Parathyroid adenoma (tissue), 2 donors: Measurements from ENCODE around the gene STK11.

Experiments
- H2AFZ ChIP-seq: fragments of 300-600 bp; sonication (generic); one replicate; pipeline ENCODE4 v1.7.0; 2017; ENCODE audit warnings: antibody characterized with exemption, mild to moderate bottlenecking
- H3K27ac ChIP-seq: fragments of 300-600 bp; sonication (generic); one replicate; pipeline ENCODE4 v1.7.0; 2017
- H3K27me3 ChIP-seq: fragments of 300-600 bp; sonication (generic); one replicate; pipeline ENCODE4 v1.7.0; 2017; ENCODE audit warnings: low read length; ENCODE audit not compliant: control insufficient read depth, insufficient read depth
- H3K36me3 ChIP-seq: fragments of 300-600 bp; sonication (generic); one replicate; pipeline ENCODE4 v1.7.0; 2017; ENCODE audit warnings: low read length; ENCODE audit not compliant: control insufficient read depth, insufficient read depth
- H3K4me1 ChIP-seq: fragments of 300-600 bp; sonication (generic); one replicate; pipeline ENCODE4 v1.7.0; 2017; ENCODE audit warnings: control low read depth
- H3K4me2 ChIP-seq: fragments of 300-600 bp; sonication (generic); one replicate; pipeline ENCODE4 v1.7.0; 2017; ENCODE audit warnings: low read length
- H3K4me3 ChIP-seq: fragments of 300-600 bp; sonication (generic); one replicate; pipeline ENCODE4 v1.7.0; 2017; ENCODE audit warnings: low read depth, low read length
- H3K79me2 ChIP-seq: fragments of 300-600 bp; sonication (generic); one replicate; pipeline ENCODE4 v1.7.0; 2017; ENCODE audit warnings: control low read depth
- H3K9ac ChIP-seq: fragments of 300-600 bp; sonication (generic); one replicate; pipeline ENCODE4 v1.7.0; 2017; ENCODE audit warnings: mild to moderate bottlenecking
- H3K9me3 ChIP-seq: fragments of 300-600 bp; sonication (generic); one replicate; pipeline ENCODE4 v1.7.0; 2017; ENCODE audit warnings: low read length; ENCODE audit not compliant: control insufficient read depth
- TF ChIP-seq, protein P1 (sequence below): fragments of 300-600 bp; sonication (generic); IDR thresholded peaks from one replicate; pipeline ENCODE4 v1.7.0; 2017; ENCODE audit warnings: antibody characterized with exemption, mild to moderate bottlenecking
- donor health status: primary hyperparathyroidism.

STK11 gene

GRCh38 chr19:1270213-1270853 lies 64.8 kb downstream of the STK11 start:
- Histone ChIP-seq H3K4me2 (peak overlapping the region; percentile 99), H3K4me3 (peak overlapping the region; percentile 96), H3K79me2 (peaks cover 34% of the 10 kb centered on the region), H3K9me3 (no peaks in the 10 kb centered on the region), H3K27me3 (no peaks in the 10 kb centered on the region), H3K4me1 (peaks cover 47% of the 10 kb centered on the region), H3K27ac (peak overlapping the region; percentile 90), H2AFZ (no peak overlapping the region), H3K36me3 (no peaks in the 10 kb centered on the region), H3K9ac (peak overlapping the region; percentile 32)
- TF ChIP-seq, protein P1, sequence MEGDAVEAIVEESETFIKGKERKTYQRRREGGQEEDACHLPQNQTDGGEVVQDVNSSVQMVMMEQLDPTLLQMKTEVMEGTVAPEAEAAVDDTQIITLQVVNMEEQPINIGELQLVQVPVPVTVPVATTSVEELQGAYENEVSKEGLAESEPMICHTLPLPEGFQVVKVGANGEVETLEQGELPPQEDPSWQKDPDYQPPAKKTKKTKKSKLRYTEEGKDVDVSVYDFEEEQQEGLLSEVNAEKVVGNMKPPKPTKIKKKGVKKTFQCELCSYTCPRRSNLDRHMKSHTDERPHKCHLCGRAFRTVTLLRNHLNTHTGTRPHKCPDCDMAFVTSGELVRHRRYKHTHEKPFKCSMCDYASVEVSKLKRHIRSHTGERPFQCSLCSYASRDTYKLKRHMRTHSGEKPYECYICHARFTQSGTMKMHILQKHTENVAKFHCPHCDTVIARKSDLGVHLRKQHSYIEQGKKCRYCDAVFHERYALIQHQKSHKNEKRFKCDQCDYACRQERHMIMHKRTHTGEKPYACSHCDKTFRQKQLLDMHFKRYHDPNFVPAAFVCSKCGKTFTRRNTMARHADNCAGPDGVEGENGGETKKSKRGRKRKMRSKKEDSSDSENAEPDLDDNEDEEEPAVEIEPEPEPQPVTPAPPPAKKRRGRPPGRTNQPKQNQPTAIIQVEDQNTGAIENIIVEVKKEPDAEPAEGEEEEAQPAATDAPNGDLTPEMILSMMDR, result no peak

DNA sequence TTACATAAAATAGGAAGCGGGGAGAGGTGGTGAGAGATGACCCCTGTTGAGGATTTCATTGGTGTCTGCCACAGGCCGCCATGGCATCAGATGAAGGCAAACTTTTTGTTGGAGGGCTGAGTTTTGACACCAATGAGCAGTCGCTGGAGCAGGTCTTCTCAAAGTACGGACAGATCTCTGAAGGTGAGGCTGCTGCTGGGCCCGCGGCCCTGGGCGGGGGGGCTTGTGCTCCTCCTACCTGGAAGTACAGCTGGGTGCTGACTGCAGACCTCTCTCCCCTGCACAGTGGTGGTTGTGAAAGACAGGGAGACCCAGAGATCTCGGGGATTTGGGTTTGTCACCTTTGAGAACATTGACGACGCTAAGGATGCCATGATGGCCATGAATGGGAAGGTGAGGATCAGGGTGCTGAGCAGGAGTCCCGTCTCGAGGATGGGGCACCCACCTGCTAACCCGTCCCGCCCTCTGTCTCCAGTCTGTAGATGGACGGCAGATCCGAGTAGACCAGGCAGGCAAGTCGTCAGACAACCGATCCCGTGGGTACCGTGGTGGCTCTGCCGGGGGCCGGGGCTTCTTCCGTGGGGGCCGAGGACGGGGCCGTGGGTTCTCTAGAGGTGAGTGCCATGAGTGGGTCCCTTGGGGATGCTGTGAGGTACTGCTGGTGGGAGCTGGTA lies 65.4 kb downstream of the STK11 start:
- Histone ChIP-seq H3K4me3 (peak overlapping the region; percentile 96), H3K9me3 (no peaks in the 10 kb centered on the region), H3K79me2 (peaks cover 34% of the 10 kb centered on the region), H3K4me2 (peak overlapping the region; percentile 99), H3K36me3 (no peaks in the 10 kb centered on the region), H3K27me3 (no peaks in the 10 kb centered on the region), H3K9ac (no peak overlapping the region), H3K27ac (peak overlapping the region; percentile 90), H2AFZ (no peak overlapping the region), H3K4me1 (peaks cover 46% of the 10 kb centered on the region)
- TF ChIP-seq, protein P1, result no peak

GRCh38 chr19:1271528-1272422 lies 66.2 kb downstream of the STK11 start:
- TF ChIP-seq, protein P1, result no peak
- H3K9me3 ChIP-seq, result no peaks in the 10 kb centered on the region

GRCh38 chr19:1272423-1273262 lies 67.1 kb downstream of the STK11 start:
- Histone ChIP-seq H3K4me1 (peaks cover 39% of the 10 kb centered on the region), H2AFZ (no peak overlapping the region), H3K9me3 (no peaks in the 10 kb centered on the region), H3K4me3 (no peak overlapping the region), H3K79me2 (peaks cover 34% of the 10 kb centered on the region), H3K9ac (no peak overlapping the region), H3K27ac (no peak overlapping the region), H3K36me3 (no peaks in the 10 kb centered on the region), H3K27me3 (no peaks in the 10 kb centered on the region), H3K4me2 (no peak overlapping the region)
- TF ChIP-seq, protein P1, result no peak

More at GRCh38 chr19:1271528-1272422, 66.2 kb downstream of the STK11 start:
- peak overlapping the region; percentile 90 for H3K27ac ChIP-seq
- no peak overlapping the region for H3K9ac ChIP-seq
- H3K4me3 ChIP-seq, result no peak overlapping the region
- H2AFZ ChIP-seq, result no peak overlapping the region
- peak overlapping the region; percentile 99 for H3K4me2 ChIP-seq
- H3K27me3 ChIP-seq, result no peaks in the 10 kb centered on the region
- H3K36me3 ChIP-seq, result no peaks in the 10 kb centered on the region
- H3K4me1 ChIP-seq, result peaks cover 46% of the 10 kb centered on the region
- peaks cover 34% of the 10 kb centered on the region for H3K79me2 ChIP-seq
